BLaER1 (cell line): Measurements from ENCODE around the gene USP1.

Experiments
- H3K27ac ChIP-seq: shearing (Covaris generic); formaldehyde crosslinking; 2 replicates; pipeline ENCODE4 v1.8.1; 2022
- H3K27me3 ChIP-seq: shearing (Covaris generic); formaldehyde crosslinking; 2 replicates; pipeline ENCODE4 v1.8.1; 2022
- H3K36me3 ChIP-seq: shearing (Covaris generic); formaldehyde crosslinking; 2 replicates; pipeline ENCODE4 v1.8.1; 2022
- H3K4me1 ChIP-seq: shearing (Covaris generic); formaldehyde crosslinking; 2 replicates; pipeline ENCODE4 v1.8.1; 2022
- H3K4me2 ChIP-seq: shearing (Covaris generic); formaldehyde crosslinking; 2 replicates; pipeline ENCODE4 v1.8.1; 2022
- H3K4me3 ChIP-seq: shearing (Covaris generic); formaldehyde crosslinking; 2 replicates; pipeline ENCODE4 v1.8.1; 2022
- H3K9ac ChIP-seq: shearing (Covaris generic); formaldehyde crosslinking; 2 replicates; pipeline ENCODE4 v1.8.1; 2022
- H3K9me3 ChIP-seq: shearing (Covaris generic); formaldehyde crosslinking; 2 replicates; pipeline ENCODE4 v1.8.1; 2022
- H4K20me1 ChIP-seq: shearing (Covaris generic); formaldehyde crosslinking; 2 replicates; pipeline ENCODE4 v1.8.1; 2022
- Cebpa-rat ChIP-seq: shearing (Covaris generic); IDR thresholded peaks from 2 replicates; pipeline ENCODE4 v1.8.1; 2022

USP1 gene

GRCh38 chr1:62398377-62398776 is 38.5 kb upstream of the USP1 start:
- Histone ChIP-seq H3K4me2 (no peak overlapping the region), H3K9me3 (no peaks in the 10 kb centered on the region)
- TF ChIP-seq Cebpa-rat: no peak

GRCh38 chr1:62401034-62401760 is 35.7 kb upstream of the USP1 start:
- Histone ChIP-seq H3K36me3 (no peaks in the 10 kb centered on the region), H3K9ac (no peak overlapping the region), H3K27ac (no peak overlapping the region), H3K4me2 (no peak overlapping the region), H3K9me3 (no peaks in the 10 kb centered on the region), H3K27me3 (no peaks in the 10 kb centered on the region), H3K4me1 (no peaks in the 10 kb centered on the region), H4K20me1 (no peaks in the 10 kb centered on the region), H3K4me3 (no peak overlapping the region)
- TF ChIP-seq Cebpa-rat: no peak

More at GRCh38 chr1:62398377-62398776, 38.5 kb upstream of the USP1 start:
- Histone ChIP-seq H3K4me3 (no peak overlapping the region), H3K27me3 (no peaks in the 10 kb centered on the region), H4K20me1 (no peaks in the 10 kb centered on the region), H3K4me1 (no peaks in the 10 kb centered on the region), H3K9ac (no peak overlapping the region), H3K36me3 (no peaks in the 10 kb centered on the region), H3K27ac (no peak overlapping the region)

- TF ChIP-seq Cebpa-rat: no peak
- no peak overlapping the region for H3K27ac ChIP-seq
- H3K9me3 ChIP-seq: no peaks in the 10 kb centered on the region
- H3K36me3 ChIP-seq: no peaks in the 10 kb centered on the region
- no peaks in the 10 kb centered on the region for H4K20me1 ChIP-seq
- no peak overlapping the region for H3K4me3 ChIP-seq
- H3K9ac ChIP-seq: no peak overlapping the region
- no peaks in the 10 kb centered on the region for H3K4me1 ChIP-seq
- H3K27me3 ChIP-seq: no peaks in the 10 kb centered on the region
- no peak overlapping the region for H3K4me2 ChIP-seq
These were observed 31.6 kb upstream of the USP1 start for GRCh38 chr1:62405247-62405646.

GRCh38 chr1:62406576-62406975 is 30.3 kb upstream of the USP1 start:
- H3K27ac ChIP-seq: no peak overlapping the region
- TF ChIP-seq Cebpa-rat: no peak
- no peak overlapping the region for H3K4me2 ChIP-seq
- no peak overlapping the region for H3K4me3 ChIP-seq
- no peaks in the 10 kb centered on the region for H3K36me3 ChIP-seq
- H3K9ac ChIP-seq: no peak overlapping the region
- H4K20me1 ChIP-seq: no peaks in the 10 kb centered on the region
- H3K27me3 ChIP-seq: no peaks in the 10 kb centered on the region
- H3K9me3 ChIP-seq: no peaks in the 10 kb centered on the region
- H3K4me1 ChIP-seq: no peaks in the 10 kb centered on the region

DNA sequence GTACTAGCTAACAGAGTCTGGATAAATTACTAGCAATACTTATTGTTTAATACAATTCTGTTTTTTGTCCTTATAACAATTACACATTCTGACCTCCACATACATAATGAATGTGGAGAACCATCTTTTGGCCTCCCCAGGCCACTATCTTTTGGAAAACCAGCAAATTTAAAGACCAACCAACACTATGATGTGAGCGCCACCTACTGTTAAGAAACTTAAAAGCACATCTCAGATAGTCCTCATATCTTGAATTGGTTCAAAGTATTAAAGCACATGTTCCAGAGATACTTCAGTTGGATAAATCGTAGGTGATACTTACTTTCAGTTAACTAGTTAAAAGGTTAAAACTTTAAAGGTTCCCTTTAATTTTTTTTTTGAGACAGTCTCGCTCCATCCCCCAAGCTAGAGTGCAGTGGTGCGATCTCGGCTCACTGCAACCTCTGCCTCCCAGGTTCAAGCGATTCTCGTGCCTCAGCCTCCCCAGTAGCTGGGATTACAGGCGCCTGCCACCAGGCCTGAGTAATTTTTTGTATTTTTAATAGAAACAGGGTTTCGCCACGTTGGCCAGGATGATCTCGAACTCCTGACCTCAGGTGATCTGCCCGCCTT is 29.3 kb upstream of the USP1 start:
- Histone ChIP-seq H3K4me3 (no peak overlapping the region), H3K4me1 (no peaks in the 10 kb centered on the region), H3K27me3 (no peaks in the 10 kb centered on the region), H3K9ac (no peak overlapping the region), H4K20me1 (no peaks in the 10 kb centered on the region), H3K27ac (no peak overlapping the region), H3K36me3 (no peaks in the 10 kb centered on the region), H3K4me2 (no peak overlapping the region), H3K9me3 (no peaks in the 10 kb centered on the region)
- TF ChIP-seq Cebpa-rat: no peak

- Histone ChIP-seq H3K27me3 (no peaks in the 10 kb centered on the region), H3K4me2 (no peak overlapping the region), H3K4me1 (no peaks in the 10 kb centered on the region), H3K4me3 (no peak overlapping the region), H3K36me3 (no peaks in the 10 kb centered on the region), H3K9me3 (no peaks in the 10 kb centered on the region), H3K27ac (no peak overlapping the region), H4K20me1 (no peaks in the 10 kb centered on the region), H3K9ac (no peak overlapping the region)
- no peak for TF ChIP-seq Cebpa-rat
These were observed 21.2 kb upstream of the USP1 start for GRCh38 chr1:62415687-62416086.

DNA sequence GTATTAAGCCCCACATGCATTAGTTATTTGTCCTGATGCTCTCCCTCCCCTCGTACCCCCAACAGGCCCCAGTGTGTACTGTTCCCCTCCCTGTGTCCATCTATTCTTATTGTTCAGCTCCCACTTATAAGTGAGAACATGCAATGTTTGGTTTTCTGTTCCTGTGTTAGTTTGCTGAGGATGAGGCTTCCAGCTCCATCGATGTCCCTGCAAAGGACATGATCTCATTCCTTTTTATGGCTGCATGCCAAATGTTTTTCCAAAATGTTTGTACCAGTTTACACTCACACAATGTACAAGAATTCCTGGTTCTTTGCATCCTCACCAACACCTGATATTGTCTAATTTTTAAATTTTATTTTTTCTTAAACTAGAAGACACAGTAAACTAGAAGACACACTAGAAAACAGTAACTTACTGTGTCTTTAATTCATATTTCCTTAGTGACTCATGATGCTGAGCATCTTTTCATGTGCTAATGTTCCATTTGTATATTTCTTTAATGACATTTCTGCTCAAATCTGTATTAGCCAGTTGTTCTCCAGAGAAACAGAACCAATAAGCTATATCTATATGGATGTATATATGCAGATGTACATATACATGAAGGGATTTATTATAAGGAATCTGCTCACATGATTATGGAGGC is 19.4 kb upstream of the USP1 start:
- H4K20me1 ChIP-seq: no peaks in the 10 kb centered on the region
- no peaks in the 10 kb centered on the region for H3K27me3 ChIP-seq
- H3K4me3 ChIP-seq: no peak overlapping the region
- TF ChIP-seq Cebpa-rat: no peak
- no peaks in the 10 kb centered on the region for H3K36me3 ChIP-seq
- H3K4me1 ChIP-seq: no peaks in the 10 kb centered on the region
- H3K9ac ChIP-seq: no peak overlapping the region
- H3K4me2 ChIP-seq: no peak overlapping the region
- H3K27ac ChIP-seq: no peak overlapping the region
- no peaks in the 10 kb centered on the region for H3K9me3 ChIP-seq

GRCh38 chr1:62420214-62420613 is 16.6 kb upstream of the USP1 start:
- H3K9me3 ChIP-seq: no peaks in the 10 kb centered on the region
- no peaks in the 10 kb centered on the region for H3K27me3 ChIP-seq
- no peaks in the 10 kb centered on the region; the same call in 1 of the 2 replicates for H3K4me1 ChIP-seq
- no peaks in the 10 kb centered on the region for H4K20me1 ChIP-seq
- no peaks in the 10 kb centered on the region for H3K36me3 ChIP-seq
- no peak overlapping the region for H3K4me2 ChIP-seq
- H3K9ac ChIP-seq: no peak overlapping the region
- no peak overlapping the region for H3K4me3 ChIP-seq
- H3K27ac ChIP-seq: no peak overlapping the region
- no peak for TF ChIP-seq Cebpa-rat

GRCh38 chr1:62423580-62424242 is 13.1 kb upstream of the USP1 start:
- H3K27me3 ChIP-seq: no peaks in the 10 kb centered on the region
- peaks cover 8% of the 10 kb centered on the region for H3K4me1 ChIP-seq

GRCh38 chr1:62424411-62424810 is 12.4 kb upstream of the USP1 start:
- Histone ChIP-seq H3K27me3 (no peaks in the 10 kb centered on the region), H3K4me1 (peaks cover 8% of the 10 kb centered on the region), H3K9ac (no peak overlapping the region), H3K4me3 (no peak overlapping the region), H3K27ac (no peak overlapping the region), H3K9me3 (no peaks in the 10 kb centered on the region), H4K20me1 (no peaks in the 10 kb centered on the region), H3K4me2 (no peak overlapping the region), H3K36me3 (no peaks in the 10 kb centered on the region)
- no peak for TF ChIP-seq Cebpa-rat

More at GRCh38 chr1:62423580-62424242, 13.1 kb upstream of the USP1 start:
- Histone ChIP-seq H3K9me3 (no peaks in the 10 kb centered on the region), H3K27ac (no peak overlapping the region), H3K4me2 (no peak overlapping the region), H3K9ac (no peak overlapping the region), H3K4me3 (no peak overlapping the region), H4K20me1 (no peaks in the 10 kb centered on the region), H3K36me3 (no peaks in the 10 kb centered on the region)
- peak; percentile 59; the same call in 1 of the 2 replicates for TF ChIP-seq Cebpa-rat
